IPS-20b (cell line): ENCODE results near the gene PSMD10.

Source experiments
- H3K27ac ChIP-seq: one replicate; pipeline ENCODE4 v1.5.1; 2013; ENCODE audit warnings: low read length
- H3K27me3 ChIP-seq: 2 replicates; pipeline ENCODE4 v1.6.1; 2013; ENCODE audit warnings: mild to moderate bottlenecking, low read length, inconsistent platforms; ENCODE audit not compliant: insufficient read depth
- H3K36me3 ChIP-seq: 2 replicates; pipeline ENCODE4 v1.6.1; 2013; ENCODE audit warnings: low read depth, mild to moderate bottlenecking, inconsistent platforms, low read length, moderate library complexity; ENCODE audit not compliant: insufficient read depth
- H3K4me1 ChIP-seq: 2 replicates; pipeline ENCODE4 v1.6.1; 2013; ENCODE audit warnings: mild to moderate bottlenecking, control low read depth, inconsistent platforms, low read length, moderate library complexity; ENCODE audit not compliant: insufficient read depth
- H3K4me3 ChIP-seq: 2 replicates; pipeline ENCODE4 v1.5.1; 2013; ENCODE audit warnings: mild to moderate bottlenecking, low read length, inconsistent platforms
- H3K9ac ChIP-seq: 2 replicates; pipeline ENCODE4 v1.6.1; 2013; ENCODE audit warnings: low read depth, mild to moderate bottlenecking, inconsistent platforms, low read length, moderate library complexity
- H3K9me3 ChIP-seq: 2 replicates; pipeline ENCODE4 v1.6.1; 2013; ENCODE audit warnings: mild to moderate bottlenecking, low read depth, low read length, inconsistent platforms; ENCODE audit not compliant: insufficient read depth

The PSMD10 gene, protein sequence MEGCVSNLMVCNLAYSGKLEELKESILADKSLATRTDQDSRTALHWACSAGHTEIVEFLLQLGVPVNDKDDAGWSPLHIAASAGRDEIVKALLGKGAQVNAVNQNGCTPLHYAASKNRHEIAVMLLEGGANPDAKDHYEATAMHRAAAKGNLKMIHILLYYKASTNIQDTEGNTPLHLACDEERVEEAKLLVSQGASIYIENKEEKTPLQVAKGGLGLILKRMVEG

DNA sequence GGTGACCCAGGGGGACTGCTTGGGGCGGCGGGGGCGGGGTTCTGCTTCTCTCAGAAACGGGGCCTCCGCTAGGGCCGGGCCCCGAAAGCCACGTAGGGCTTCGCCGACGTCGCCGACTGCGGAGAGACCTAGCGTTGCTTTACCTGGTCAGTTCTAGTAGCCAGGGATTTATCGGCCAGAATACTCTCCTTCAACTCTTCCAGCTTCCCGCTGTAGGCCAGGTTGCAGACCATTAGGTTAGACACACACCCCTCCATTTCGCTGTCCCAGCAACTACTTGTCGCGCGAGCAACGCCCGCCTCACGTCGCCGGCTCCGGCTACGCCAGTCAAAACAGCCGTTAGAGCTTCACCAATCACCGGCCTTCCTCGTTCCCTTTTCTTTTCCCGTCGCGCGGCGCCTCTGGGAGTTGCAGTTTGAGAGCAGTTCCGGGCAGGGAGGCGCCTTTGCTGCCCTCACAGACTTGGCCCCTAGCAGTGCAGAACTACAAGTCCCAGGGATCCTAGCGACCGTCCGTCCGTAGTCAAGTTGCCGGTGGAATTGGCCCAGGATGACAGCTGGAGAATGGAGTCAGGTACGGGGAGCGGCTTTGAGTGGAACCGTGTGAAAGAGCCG lies at the start of gene PSMD10, which contains the start of gene ATG4A:
Gene PSMD10 (minus strand): TSS at position 279 of the 614 bp plus-strand sequence. CDS start 22 bp downstream, at position 257.
Gene ATG4A (plus strand): TSS at position 515 of the 614 bp plus-strand sequence. CDS start 49 bp downstream, at position 564.
- H3K4me3 ChIP-seq, result peak within 1 kb of the TSS; percentile 94
- H3K9me3 ChIP-seq, result no peaks in the 10 kb centered on the region
- H3K9ac ChIP-seq, result peak within 1 kb of the TSS; percentile 92
- H3K36me3 ChIP-seq, result peaks cover 12% of the 10 kb centered on the region
- H3K27me3 ChIP-seq, result no peaks in the 10 kb centered on the region
- H3K27ac ChIP-seq, result peak within 1 kb of the TSS; percentile 18
- H3K4me1 ChIP-seq, result no peaks in the 10 kb centered on the region

DNA sequence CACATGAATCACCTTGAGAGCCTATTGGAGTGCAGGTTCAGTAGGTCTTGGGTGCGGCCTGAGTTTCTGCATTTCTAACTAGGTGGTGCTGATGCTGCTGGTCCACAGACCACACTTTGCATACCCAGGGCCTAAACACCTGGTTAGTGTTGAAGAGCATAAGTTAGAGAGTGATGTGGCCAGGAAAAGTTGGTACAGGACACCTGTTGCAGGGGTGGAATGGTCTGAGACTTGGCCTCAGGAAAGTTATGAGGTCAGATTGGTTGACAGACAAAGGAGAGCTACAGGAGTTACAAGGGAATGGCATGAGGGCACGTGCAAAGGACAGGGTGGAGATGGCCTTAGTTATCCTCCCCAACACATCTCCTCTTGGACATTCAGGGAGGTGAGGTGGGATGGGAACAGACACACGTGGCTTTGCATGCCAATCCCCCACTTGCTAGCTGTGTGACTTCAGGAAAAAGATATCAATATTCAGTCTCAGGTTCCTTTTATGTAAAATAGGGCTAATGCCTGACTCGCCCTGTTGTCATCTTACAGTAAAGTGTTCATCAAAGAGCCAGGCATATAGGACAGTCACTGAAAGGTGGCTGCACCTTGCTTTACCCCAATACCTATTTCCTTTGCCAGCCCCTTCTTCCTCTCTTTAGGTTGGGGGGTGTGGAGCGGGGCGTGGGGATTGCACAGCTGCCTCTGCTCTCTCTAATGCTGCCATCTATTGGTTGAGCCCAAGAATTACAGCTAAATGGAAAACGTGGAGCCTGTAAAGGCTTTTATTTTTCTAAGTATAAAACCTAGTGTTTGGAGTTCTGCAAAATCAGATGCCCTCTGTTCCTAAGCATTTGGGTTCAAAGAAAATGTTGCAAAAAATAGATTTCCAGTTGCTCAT lies 47.7 kb upstream of the PSMD10 start:
- H3K27ac ChIP-seq, result no peak overlapping the region
- H3K36me3 ChIP-seq, result no peaks in the 10 kb centered on the region
- H3K4me1 ChIP-seq, result no peaks in the 10 kb centered on the region
- H3K4me3 ChIP-seq, result no peak overlapping the region
- no peak overlapping the region for H3K9ac ChIP-seq
- no peaks in the 10 kb centered on the region for H3K27me3 ChIP-seq
- no peaks in the 10 kb centered on the region for H3K9me3 ChIP-seq

DNA sequence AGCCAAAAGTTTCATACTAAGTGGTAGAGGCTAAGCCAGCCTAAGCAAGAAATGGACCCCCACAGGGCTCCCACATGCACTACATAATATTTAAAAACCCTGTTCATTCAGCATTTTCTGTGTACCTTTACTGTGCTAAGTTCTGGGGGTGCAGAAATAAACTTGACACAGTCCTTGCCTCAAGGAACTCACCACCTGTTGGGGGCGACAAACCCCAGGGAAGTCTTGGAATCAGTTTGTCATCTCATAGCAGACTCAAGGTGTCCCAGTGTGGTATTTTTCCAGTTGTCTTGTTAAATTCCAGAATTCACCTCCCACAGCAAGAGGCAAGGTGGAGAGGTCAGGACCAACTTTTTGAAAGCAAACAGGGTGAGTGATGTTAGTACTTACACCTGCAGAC lies 43.4 kb upstream of the PSMD10 start:
- Histone ChIP-seq H3K36me3 (no peaks in the 10 kb centered on the region), H3K27ac (no peak overlapping the region), H3K27me3 (no peaks in the 10 kb centered on the region), H3K4me1 (no peaks in the 10 kb centered on the region), H3K9ac (no peak overlapping the region), H3K4me3 (no peak overlapping the region), H3K9me3 (no peaks in the 10 kb centered on the region)

DNA sequence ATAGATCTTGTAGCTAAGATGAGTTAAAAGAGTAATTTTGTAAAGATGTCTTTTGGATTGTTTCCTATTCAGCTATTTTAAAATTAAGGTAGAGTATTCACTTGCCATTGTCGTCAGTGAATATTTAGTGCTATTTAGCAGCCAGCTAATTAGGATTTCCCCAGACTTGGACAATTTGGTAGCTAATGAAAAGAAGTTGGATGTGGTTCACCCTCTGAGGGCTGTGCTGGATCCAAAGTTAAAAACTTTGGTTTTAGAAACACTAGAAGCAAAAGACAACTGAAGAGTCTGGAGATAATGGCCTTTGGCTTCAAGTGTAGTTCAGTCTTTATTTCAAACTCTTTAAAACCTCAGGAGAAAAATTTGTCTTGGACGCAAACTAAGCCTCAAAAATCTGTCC lies 41.5 kb upstream of the PSMD10 start:
- no peaks in the 10 kb centered on the region for H3K4me1 ChIP-seq
- H3K4me3 ChIP-seq, result no peak overlapping the region
- H3K9me3 ChIP-seq, result no peaks in the 10 kb centered on the region
- H3K27ac ChIP-seq, result no peak overlapping the region
- no peaks in the 10 kb centered on the region for H3K36me3 ChIP-seq
- H3K9ac ChIP-seq, result no peak overlapping the region
- H3K27me3 ChIP-seq, result no peaks in the 10 kb centered on the region

DNA sequence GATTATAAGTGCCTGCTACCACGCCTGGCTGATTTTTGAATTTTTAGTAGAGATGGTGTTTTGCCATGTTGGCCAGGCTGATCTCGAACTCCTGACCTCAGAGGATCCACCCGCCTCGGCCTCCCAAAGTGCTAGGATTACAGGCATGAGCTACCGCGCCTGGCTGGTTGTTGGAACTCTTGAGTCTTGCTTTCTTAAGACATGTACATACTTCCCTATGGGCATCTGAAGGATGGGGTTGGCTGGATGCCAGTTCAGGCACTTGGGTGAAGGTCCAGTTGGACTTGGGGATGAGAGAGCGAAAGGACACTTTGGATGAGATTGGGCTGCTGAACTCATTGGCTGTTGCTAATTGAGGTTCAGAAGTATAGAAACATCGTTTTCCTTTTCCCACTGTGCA lies 40.7 kb upstream of the PSMD10 start:
- Histone ChIP-seq H3K27ac (no peak overlapping the region), H3K36me3 (no peaks in the 10 kb centered on the region)

DNA sequence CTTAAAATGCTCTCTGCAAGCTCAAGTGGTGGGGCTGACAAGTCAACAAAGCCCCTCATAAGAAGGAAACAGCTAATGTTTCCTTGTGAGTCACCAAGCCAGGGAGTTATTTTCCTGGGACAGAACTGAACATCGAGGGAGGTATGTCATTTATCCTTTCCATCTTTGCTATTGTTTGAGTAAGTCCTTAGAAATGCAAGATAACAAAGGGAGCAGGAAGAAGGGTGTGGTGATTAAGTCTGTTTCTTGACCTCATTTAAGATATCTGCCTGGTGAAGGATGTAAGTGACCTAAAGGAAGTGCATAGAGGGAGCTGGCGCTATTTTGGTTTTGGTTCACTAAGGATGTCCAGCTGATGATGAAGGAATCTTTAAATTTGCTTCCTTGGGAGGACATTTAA lies 40.1 kb upstream of the PSMD10 start:
- H3K36me3 ChIP-seq, result no peaks in the 10 kb centered on the region
- no peak overlapping the region for H3K9ac ChIP-seq
- H3K27me3 ChIP-seq, result no peaks in the 10 kb centered on the region
- peaks cover 9% of the 10 kb centered on the region; the same call in 1 of the 2 replicates for H3K4me1 ChIP-seq
- H3K27ac ChIP-seq, result no peak overlapping the region
- no peaks in the 10 kb centered on the region for H3K9me3 ChIP-seq
- H3K4me3 ChIP-seq, result no peak overlapping the region

More for the DNA sequence above, 40.7 kb upstream of the PSMD10 start:
- Histone ChIP-seq H3K9ac (no peak overlapping the region), H3K4me3 (no peak overlapping the region), H3K4me1 (peaks cover 4% of the 10 kb centered on the region; the same call in 1 of the 2 replicates), H3K27me3 (no peaks in the 10 kb centered on the region), H3K9me3 (no peaks in the 10 kb centered on the region)

DNA sequence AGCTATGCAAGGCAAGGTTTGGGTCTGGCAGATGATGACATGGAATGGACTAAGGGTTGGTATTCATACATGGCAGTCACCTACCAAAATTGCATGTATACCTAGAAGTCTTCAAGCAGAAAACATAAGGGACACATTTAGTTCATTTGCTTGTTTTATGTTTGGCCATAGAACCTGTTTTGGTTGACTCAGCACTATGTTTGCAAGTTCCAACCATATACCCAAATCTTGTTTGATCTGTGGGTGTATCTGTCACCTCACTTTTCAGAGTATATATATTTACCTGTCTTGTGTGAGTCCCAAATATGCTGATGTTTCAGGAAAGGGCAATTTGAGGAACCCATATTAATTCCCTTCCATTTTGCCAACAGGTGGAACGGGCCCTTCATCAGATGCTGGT lies 39.5 kb upstream of the PSMD10 start:
- H3K27me3 ChIP-seq, result no peaks in the 10 kb centered on the region
- H3K9ac ChIP-seq, result no peak overlapping the region
- H3K4me1 ChIP-seq, result peaks cover 14% of the 10 kb centered on the region; the same call in 1 of the 2 replicates
- no peak overlapping the region for H3K4me3 ChIP-seq
- H3K9me3 ChIP-seq, result no peaks in the 10 kb centered on the region
- H3K27ac ChIP-seq, result no peak overlapping the region
- no peaks in the 10 kb centered on the region for H3K36me3 ChIP-seq

DNA sequence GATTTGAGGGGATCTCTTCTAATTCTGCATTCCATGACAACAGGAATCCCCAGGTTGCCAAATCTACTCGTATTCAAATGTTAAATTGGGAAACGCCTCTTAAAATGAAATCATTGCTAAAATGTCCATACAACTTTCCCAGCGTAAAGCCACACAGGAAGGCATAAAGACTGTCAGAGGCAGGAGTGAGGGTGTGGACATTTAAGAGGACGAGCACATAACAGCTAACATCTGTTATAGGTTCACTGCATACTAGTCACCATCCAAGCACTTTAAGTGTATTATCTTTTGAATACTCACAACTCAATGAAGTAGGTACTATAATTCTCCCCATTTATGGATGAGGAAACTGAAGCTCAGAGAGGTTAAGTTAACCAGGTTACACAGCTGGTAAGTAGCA lies 35.8 kb upstream of the PSMD10 start:
- H3K27ac ChIP-seq, result no peak overlapping the region
- H3K9ac ChIP-seq, result no peak overlapping the region
- no peak overlapping the region for H3K4me3 ChIP-seq
- H3K4me1 ChIP-seq, result peaks cover 14% of the 10 kb centered on the region; the same call in 1 of the 2 replicates
- no peaks in the 10 kb centered on the region for H3K9me3 ChIP-seq
- H3K27me3 ChIP-seq, result no peaks in the 10 kb centered on the region
- no peaks in the 10 kb centered on the region for H3K36me3 ChIP-seq

DNA sequence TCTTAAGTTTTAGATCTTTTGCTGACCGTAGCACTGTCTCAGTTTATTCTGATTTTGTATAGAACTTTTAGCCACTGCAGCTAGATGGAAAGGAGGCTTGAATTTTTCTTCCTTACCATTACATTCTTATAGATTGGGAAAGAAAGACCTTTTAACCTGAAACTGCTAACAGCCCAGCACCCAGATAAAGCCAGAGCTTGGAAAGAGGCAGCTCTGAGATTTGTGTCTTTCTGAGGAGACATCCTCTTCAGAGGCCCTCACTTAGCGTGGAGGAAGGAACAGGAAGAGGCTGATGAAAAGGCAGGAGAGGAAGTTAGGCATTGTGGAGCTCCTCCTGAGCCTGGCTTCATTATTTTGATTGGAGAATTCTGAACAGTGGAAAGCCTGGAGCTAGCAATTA lies 35.3 kb upstream of the PSMD10 start:
- no peak overlapping the region for H3K9ac ChIP-seq
- no peak overlapping the region for H3K4me3 ChIP-seq
- H3K4me1 ChIP-seq, result peaks cover 14% of the 10 kb centered on the region; the same call in 1 of the 2 replicates

DNA sequence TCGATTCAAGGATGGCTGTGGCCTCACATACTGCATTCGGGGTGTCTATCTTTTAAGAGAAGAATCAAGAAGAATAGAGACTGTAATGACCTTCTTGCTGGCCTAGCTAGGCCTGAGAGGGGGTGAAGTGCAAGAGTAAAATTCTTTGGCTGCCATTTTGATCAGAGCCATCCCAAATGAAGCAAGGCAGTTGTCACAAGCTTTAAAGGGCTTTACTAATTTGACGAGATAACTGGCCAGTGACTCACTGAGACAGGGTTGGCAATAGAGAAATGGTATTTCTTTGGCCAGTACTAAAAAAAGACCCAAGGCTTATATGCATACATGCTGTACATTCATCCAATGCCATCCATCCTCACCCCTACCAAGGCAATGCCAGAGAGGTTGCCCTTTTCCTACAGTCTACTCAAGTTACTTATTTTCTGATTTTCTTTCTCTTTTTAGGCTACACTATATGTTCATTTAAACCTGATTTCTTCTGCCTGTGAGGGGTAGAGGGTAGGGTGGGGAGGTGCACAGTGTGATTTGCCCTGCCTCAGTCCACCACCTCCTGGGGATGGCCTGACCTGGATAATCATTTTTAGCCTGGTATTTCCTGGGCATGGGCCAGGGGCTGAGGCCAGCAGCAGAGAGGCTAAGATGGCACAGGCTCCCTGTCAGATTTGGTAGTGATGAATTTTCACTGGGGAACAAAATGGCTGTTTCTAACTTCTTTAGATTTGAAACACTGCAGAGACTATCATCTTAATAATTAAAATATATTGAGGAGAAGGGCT lies 32.4 kb upstream of the PSMD10 start:
- H3K36me3 ChIP-seq, result no peaks in the 10 kb centered on the region
- no peaks in the 10 kb centered on the region for H3K9me3 ChIP-seq
- no peak overlapping the region for H3K27ac ChIP-seq
- peaks cover 14% of the 10 kb centered on the region for H3K4me1 ChIP-seq
- no peak overlapping the region for H3K9ac ChIP-seq
- no peak overlapping the region for H3K4me3 ChIP-seq
- no peaks in the 10 kb centered on the region for H3K27me3 ChIP-seq

More for the DNA sequence above, 35.3 kb upstream of the PSMD10 start:
- no peaks in the 10 kb centered on the region for H3K36me3 ChIP-seq
- H3K27ac ChIP-seq, result no peak overlapping the region
- no peaks in the 10 kb centered on the region for H3K27me3 ChIP-seq
- H3K9me3 ChIP-seq, result no peaks in the 10 kb centered on the region

DNA sequence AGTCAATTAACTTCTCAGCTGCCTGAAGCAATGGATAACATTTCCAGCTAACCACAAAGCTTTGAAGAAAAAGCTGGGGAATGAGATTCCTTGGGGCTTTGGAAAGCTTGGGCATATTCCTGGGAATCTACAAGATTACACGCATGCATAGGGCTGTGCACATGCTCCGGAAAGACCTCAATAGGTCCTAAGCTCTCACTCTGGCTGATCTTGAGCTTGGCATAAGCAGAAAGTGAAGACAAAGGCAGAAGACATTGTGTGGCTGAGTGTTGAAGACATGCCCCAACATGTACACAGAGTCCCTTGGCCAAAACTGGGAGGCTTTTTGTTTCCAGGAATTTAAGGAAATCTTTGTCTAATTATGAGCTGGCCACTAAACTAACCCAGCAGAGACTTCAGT lies 31.4 kb upstream of the PSMD10 start:
- no peaks in the 10 kb centered on the region for H3K9me3 ChIP-seq
- H3K4me3 ChIP-seq, result no peak overlapping the region
- peaks cover 14% of the 10 kb centered on the region for H3K4me1 ChIP-seq
- H3K36me3 ChIP-seq, result no peaks in the 10 kb centered on the region
- no peak overlapping the region for H3K27ac ChIP-seq
- H3K27me3 ChIP-seq, result no peaks in the 10 kb centered on the region
- no peak overlapping the region for H3K9ac ChIP-seq
